EH (cell line): Measurements from ENCODE around the gene ITIH2.
"Not testable (repeated sequence)": the region's sequence is repeated elsewhere in the genome, so short reads cannot be mapped to it uniquely, and the experiment has no call there.

Experiments
- DNase-seq: peaks from one replicate; pipeline ENCODE4 v3.0.0-alpha.2; 2015; ENCODE audit warnings: low read depth

Gene ITIH2

DNA sequence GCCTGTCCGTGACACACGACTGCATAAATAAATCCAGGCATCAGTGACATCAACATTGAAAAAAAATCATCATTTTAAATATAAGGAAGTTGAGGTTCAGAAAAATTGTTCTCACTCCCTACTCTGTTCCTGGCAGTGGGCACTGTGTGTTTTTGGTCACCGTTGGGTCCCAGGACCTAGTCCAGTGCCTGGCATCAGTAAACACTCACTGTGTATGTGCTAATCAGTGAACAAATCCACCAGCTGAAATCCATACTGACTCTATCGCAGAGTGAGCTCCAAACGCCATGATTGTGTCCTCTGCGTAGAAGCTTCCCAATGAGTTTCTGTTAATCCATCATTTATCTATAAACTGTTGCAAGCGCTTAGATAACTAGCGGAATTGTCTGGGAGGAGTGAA, 41.2 kb downstream of the ITIH2 start:
- DNase-seq = no peak

GRCh38 chr10:7748637-7749036, 45.5 kb downstream of the ITIH2 start:
- peak; percentile 18 for DNase-seq

- DNase-seq = no peak
Observed at GRCh38 chr10:7750222-7750621, 47.1 kb downstream of the ITIH2 start.

GRCh38 chr10:7752251-7752650, 49.1 kb downstream of the ITIH2 start:
- DNase-seq = no peak

- no peak for DNase-seq
Observed at GRCh38 chr10:7755103-7755502, 52.0 kb downstream of the ITIH2 start.

DNA sequence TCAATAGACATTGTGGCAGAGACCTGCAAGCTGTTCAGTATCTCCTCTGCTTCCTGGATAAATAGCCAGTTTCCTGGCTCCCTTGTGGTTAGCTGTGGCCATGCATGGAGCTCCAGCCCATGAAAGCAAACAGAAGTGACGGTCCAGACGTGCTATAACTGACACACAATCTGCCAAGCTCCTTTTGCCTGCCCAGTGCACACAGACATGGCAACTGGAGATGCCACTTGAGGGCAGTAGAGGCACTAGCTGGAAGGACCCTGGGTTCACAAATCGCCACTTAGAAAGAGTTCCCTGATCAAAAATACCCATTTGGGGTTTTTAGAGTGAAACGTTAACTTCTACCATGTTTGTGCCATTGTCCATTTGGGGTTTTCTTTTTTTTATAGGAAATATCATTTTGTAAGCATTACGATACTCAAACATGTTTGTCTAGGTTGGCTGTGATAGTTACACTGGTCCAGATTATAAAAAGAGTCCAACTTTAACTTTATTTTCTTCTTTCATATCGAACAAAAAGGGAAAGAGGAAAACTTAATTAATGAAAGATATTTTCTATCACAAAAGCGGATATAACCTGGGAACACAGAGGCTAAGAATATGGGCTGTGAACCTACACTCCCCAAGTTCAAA, 53.4 kb downstream of the ITIH2 start:
- peak; percentile 44 for DNase-seq

GRCh38 chr10:7763929-7764328, 60.8 kb downstream of the ITIH2 start:
- no peak for DNase-seq

DNA sequence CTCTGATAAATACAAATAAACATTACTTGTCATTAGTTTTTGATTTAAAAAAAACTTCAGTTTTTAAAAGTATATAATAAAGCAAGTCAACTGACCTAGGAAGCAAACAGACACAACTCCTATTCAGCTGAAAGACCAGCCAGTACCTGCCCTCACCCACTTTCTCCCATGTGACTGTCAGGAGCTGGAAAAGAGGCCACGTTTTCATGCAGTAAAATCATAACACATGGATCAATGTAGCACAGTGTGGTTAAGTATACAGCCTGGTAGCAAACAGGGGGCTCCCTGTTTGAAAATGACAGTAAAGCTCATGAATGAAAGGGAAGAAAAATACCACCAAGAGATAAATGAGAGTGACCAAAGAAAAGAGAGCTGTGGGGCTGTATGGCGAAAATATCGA, 63.1 kb downstream of the ITIH2 start:
- DNase-seq = no peak

- DNase-seq = peak; percentile 56
Observed at GRCh38 chr10:7767209-7767608, 64.1 kb downstream of the ITIH2 start.

DNA sequence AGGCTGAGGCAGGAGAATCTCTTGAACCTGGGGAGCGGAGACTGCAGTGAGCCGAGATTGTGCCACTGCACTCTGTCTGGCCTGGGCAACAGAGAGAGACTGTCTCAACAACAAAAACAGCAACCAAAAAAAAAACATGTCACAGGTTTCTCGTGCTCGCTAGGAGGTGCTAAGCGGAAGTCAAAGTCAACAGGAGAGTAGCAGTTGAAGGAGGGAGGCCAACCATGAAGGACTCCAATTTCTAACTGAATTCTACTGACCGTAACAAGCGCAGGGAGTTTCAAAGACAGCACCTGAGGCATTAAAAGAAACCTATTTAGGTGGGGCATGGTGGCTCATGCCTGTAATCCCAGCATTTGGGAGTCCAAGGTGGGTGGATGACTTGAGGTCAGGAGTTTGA, 65.3 kb downstream of the ITIH2 start:
- DNase-seq = no peak

GRCh38 chr10:7773845-7774801, 71.0 kb downstream of the ITIH2 start:
- no peak for DNase-seq

GRCh38 chr10:7776777-7777176, 73.7 kb downstream of the ITIH2 start:
- DNase-seq = no peak

- not testable (repeated sequence) for DNase-seq
Observed at GRCh38 chr10:7782194-7782593, 79.1 kb downstream of the ITIH2 start.

DNA sequence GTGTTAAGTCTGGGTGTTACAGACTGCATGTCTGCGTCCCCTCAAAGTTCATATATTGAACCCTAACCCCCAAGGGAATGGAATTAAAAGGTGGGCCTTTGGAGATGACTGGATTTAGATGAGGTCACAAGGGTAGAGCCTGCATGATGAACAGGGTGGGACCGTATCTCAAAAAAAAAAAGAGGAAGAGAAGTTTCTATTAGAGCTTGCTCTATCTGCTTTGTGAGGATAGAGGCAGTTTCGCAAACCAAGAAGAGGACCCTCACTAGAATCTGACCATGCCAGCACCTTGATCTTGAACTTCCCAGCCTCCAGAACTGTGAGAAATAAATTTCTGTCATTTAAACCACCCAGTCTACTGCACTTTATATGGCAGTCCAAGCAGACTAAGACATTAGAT, 83.3 kb downstream of the ITIH2 start:
- no peak for DNase-seq

DNA sequence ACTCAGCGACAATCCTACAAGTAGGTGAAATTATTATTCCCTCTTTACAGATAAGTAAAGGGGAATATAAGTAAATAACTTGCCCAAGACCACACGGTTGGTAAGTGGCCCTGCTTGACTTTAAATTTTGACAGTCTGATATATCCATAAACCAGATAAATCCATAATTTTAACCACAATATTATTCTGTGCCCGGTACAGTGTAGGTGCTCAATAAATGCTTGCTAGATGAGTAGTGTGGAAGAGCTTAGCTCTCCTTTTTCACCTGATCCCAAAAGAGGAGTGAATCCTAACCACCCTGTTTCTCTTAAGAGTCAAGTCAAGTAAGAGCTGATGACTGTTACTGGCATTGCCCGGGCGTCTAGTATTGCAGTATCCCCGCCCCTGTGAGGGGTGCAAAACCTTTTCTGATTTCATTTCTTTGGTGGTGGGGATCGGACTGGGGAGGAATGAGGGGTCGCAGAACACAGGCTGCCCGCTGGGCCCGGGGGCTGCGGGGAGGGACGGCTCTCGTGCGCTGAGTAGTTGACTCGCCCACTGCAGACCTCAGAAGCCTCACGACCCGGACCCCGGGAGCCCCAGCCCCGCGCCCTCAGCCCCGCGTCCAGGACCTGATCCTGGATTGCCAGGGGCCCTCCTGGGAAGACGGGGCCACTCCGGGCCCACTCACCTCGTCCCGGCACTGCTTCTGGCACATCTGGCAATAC, 84.2 kb downstream of the ITIH2 start:
- DNase-seq = peak; percentile 25

DNA sequence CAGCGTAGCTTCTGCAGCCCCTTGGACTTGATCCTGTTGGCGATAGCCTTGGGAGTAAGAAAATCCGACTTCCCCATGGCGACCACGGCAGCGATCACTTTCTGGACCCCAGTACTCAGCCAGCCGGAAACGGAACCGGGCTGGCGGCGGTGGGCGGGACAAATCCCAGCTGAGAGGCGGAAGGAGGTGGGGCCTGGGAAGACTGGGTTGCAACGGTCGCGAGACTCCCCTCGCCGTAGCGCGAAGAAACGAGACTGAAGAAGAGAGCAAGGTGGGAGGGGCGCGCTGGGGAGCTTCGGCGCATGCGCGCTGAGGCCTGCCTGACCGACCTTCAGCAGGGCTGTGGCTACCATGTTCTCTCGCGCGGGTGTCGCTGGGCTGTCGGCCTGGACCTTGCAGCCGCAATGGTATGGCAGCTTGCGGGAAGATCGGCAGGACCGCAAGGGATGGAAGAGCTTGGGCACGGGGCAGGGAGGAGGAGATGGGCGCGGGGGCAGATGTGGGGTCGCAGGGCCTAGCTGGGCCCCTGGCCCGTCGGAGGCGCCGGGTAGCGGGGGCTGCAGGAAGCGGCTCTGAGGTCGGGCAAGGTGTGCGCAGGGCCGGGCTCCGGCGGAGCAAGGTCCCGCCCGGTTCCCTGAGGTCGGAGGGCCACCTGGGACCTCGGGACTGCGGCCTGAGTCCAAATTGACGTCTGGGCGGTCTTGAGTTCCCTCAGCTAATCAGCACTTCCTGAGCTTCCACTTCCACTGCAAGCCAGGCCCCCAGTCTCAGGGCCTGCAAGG, 84.9 kb downstream of the ITIH2 start, which contains the start of the genes ATP5F1C and KIN:
ATP5F1C (plus strand) TSS at position 321 of the 782 bp plus-strand sequence; CDS start at position 352, 31 bp downstream.
KIN (minus strand) TSS at position 137 of the 782 bp plus-strand sequence; CDS start at position 77, 60 bp downstream.
- peak; percentile 97 for DNase-seq

GRCh38 chr10:7788639-7789286, 85.6 kb downstream of the ITIH2 start:
- peak; percentile 22 for DNase-seq

- peak; percentile 54 for DNase-seq
Observed at GRCh38 chr10:7789390-7789789, 86.3 kb downstream of the ITIH2 start.

GRCh38 chr10:7792541-7792940, 89.4 kb downstream of the ITIH2 start:
- no peak for DNase-seq

DNA sequence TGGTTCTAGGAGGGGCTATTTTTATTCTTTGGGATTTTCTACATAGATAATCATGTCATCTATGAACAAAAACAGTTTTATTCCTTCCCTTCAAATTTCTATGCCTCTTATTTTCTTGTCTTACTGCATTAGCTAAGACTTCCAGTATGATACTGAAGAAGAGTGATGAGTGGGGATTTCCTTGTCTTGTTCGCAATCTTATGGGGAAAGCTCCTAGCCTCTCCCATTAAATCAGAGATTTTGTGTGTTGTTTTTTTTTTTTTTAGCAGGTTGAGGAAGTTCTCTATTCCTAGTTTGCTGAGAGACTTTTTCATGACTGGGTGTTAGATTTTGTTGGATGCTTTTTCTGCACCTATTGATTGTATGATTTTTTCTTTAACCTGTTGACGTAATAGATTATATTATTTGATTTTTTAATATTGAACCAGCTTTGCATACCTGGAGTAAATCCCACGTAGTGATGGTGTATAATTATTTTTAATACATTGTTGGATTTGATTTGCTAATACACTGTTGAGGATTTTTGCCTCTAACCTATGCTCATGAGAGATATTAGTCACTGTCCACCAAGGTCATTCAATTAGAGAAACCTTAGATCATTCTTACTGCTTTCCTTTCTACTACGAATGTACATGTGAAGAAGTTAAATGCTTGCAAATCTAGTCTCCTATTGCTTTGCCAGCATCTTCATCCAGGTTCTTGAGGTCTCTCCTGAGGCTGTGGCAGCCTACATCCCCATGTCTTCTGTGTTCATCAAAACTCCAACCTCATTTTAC, 91.3 kb downstream of the ITIH2 start:
- DNase-seq = peak; percentile 9
